Gastroesophageal sphincter (tissue), 4 donors: ENCODE results near the gene WTAP. TPM values are rescaled to one million over a fixed set of nuclear protein-coding genes. Genes with fewer than 3 reads are reported as not detected.
"Not testable (repeated sequence)": the region's sequence is repeated elsewhere in the genome, so short reads cannot be mapped to it uniquely, and the experiment has no call there.

ENCODE experiments used
- ATAC-seq: fragments of 150-250 bp; one replicate; pipeline ENCODE4 v1.9.1; 2016; ENCODE audit warnings: mild to moderate bottlenecking, moderate library complexity
- H3K27ac ChIP-seq, 4 donors: fragments of 200-600 bp; sonication (generic) in 3 of 4; 1 replicate in 3 of 4; 2 replicates in 1 of 4; pipeline ENCODE4 v1.5.1; 2016 to 2019
- H3K27me3 ChIP-seq: fragments of 200-600 bp; sonication (generic); one replicate; pipeline ENCODE4 v1.5.1; 2019
- H3K36me3 ChIP-seq, 2 donors: fragments of 200-600 bp; sonication (generic); one replicate each; pipeline ENCODE4 v1.5.1; 2019; ENCODE audit warnings: control low read depth in 1 of 2
- H3K4me1 ChIP-seq, 3 donors: fragments of 200-600 bp; sonication (generic); 1 replicate in 2 of 3; 2 replicates in 1 of 3; pipeline ENCODE4 v1.5.1; 2016 to 2019; ENCODE audit warnings: control low read depth in 2 of 3
- H3K4me3 ChIP-seq, 2 donors: fragments of 200-600 bp; sonication (generic); one replicate each; pipeline ENCODE4 v1.5.1; 2019; ENCODE audit warnings: mild to moderate bottlenecking in 1 of 2, moderate library complexity in 1 of 2
- H3K9me3 ChIP-seq, 3 donors: fragments of 200-600 bp; sonication (generic); one replicate each; pipeline ENCODE4 v1.5.1; 2017 to 2019; ENCODE audit warnings: control low read depth in 2 of 3
- EP300 ChIP-seq: sonication (generic); formaldehyde crosslinking; IDR thresholded peaks from one replicate; pipeline ENCODE4 v1.6.1; 2017; ENCODE audit warnings: antibody characterized with exemption, mild to moderate bottlenecking
- POLR2A ChIP-seq, 2 donors: fragments of 450-650 bp; IDR thresholded peaks; one replicate each; pipeline ENCODE4 v1.6.1; 2017; ENCODE audit warnings: antibody characterized with exemption in 2 of 2, mild to moderate bottlenecking in 2 of 2, moderate library complexity in 1 of 2
- POLR2AphosphoS5 ChIP-seq: sonication (generic); formaldehyde crosslinking; IDR thresholded peaks from one replicate; pipeline ENCODE4 v1.6.1; 2017; ENCODE audit warnings: antibody characterized with exemption
- WGBS, 2 donors: methylation state at CpG; one replicate each; pipeline ENCODE4 v1.1.5; 2018; ENCODE audit warnings: low coverage in 1 of 2; 5-methylcytosine and 5-hydroxymethylcytosine counted together
- total RNA-seq, 4 donors: library from RNA; depleted of rRNA; stranded (reverse); fragments of >200 nt; gene quantifications; one replicate each; pipeline ENCODE4 v1.1.0, GENCODE V29; 2016
- TF ChIP-seq, protein P1 (sequence below), 4 experiments: fragments of 200-600 bp in 2 of 4; fragments of 450-650 bp in 2 of 4; sonication (generic) in 1 of 4; IDR thresholded peaks; one replicate each; pipeline ENCODE4 v1.5.1; 2017 to 2019; ENCODE audit warnings: antibody characterized with exemption in 4 of 4, mild to moderate bottlenecking in 2 of 4, moderate library complexity in 2 of 4

The WTAP gene
- total RNA-seq, 4 donors from 2014 or later = 52.1 to 123 (median 79.9) TPM

DNA sequence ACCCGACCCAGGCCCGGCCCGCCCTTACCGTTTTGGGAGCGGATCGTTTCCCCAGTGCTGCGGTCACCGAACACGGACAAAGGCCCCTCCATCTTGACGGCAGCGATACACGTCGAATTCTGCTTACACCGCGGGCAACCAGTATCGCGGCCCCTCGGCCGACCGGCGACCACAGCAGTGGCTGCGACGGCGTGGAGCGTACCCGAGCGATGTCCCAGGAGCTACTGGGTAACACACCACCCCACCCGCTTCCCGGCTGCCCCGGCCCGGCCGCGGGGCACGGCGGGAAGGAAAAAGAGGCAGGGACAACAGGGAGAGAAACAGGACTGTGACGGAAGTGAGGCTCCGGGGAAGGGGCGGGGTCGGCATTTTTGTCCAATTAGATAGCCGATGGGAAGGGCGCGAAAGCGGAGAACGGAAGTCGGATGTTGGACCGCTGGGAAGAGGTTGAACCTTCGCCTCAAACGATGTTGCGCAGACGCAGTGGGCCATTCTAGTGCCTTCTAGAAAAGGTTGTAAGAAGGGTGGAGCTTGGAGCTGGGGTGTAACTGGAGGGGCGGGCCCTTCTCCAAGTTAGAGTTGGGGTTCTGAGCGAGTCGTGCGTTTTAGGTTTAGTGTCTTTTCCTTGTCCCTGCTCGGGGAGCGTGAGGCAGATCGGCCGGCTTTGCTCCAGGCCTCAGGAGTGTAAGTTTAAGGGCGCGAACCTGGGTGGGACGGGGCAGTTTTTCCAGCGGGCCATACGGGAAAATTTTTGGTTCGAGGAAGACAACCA lies 62.3 kb downstream of the WTAP start, which contains the start of gene TCP1:
Gene TCP1 (minus strand): TSS at position 226 of the 772 bp plus-strand sequence. CDS start 134 bp downstream, at position 92.
- Histone ChIP-seq H3K9me3 (no peaks in the 10 kb centered on the region), H3K36me3 (peaks cover 0 to 53% of the 10 kb centered on the region in 2 donors), H3K4me3 (peak within 1 kb of the TSS; percentile 78 to 100), H3K4me1 (peaks cover 3 to 75% (median 31%) of the 10 kb centered on the region in 3 donors), H3K27me3 (no peaks in the 10 kb centered on the region), H3K27ac (peak within 1 kb of the TSS; percentile 92 to 99 (median 98))
- TF ChIP-seq EP300 (no peak), POLR2A (IDR thresholded peaks at IDR 0.05) (peak; percentile 94 to 95), POLR2AphosphoS5 (peak; percentile 97)
- TF ChIP-seq, protein P1, sequence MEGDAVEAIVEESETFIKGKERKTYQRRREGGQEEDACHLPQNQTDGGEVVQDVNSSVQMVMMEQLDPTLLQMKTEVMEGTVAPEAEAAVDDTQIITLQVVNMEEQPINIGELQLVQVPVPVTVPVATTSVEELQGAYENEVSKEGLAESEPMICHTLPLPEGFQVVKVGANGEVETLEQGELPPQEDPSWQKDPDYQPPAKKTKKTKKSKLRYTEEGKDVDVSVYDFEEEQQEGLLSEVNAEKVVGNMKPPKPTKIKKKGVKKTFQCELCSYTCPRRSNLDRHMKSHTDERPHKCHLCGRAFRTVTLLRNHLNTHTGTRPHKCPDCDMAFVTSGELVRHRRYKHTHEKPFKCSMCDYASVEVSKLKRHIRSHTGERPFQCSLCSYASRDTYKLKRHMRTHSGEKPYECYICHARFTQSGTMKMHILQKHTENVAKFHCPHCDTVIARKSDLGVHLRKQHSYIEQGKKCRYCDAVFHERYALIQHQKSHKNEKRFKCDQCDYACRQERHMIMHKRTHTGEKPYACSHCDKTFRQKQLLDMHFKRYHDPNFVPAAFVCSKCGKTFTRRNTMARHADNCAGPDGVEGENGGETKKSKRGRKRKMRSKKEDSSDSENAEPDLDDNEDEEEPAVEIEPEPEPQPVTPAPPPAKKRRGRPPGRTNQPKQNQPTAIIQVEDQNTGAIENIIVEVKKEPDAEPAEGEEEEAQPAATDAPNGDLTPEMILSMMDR (IDR thresholded peaks at IDR 0.05) = no peak
- ATAC-seq = peak; percentile 93
- 0 to 1% methylated on average over 23 to 25 of the region's 64 CpGs for WGBS, 2 donors

DNA sequence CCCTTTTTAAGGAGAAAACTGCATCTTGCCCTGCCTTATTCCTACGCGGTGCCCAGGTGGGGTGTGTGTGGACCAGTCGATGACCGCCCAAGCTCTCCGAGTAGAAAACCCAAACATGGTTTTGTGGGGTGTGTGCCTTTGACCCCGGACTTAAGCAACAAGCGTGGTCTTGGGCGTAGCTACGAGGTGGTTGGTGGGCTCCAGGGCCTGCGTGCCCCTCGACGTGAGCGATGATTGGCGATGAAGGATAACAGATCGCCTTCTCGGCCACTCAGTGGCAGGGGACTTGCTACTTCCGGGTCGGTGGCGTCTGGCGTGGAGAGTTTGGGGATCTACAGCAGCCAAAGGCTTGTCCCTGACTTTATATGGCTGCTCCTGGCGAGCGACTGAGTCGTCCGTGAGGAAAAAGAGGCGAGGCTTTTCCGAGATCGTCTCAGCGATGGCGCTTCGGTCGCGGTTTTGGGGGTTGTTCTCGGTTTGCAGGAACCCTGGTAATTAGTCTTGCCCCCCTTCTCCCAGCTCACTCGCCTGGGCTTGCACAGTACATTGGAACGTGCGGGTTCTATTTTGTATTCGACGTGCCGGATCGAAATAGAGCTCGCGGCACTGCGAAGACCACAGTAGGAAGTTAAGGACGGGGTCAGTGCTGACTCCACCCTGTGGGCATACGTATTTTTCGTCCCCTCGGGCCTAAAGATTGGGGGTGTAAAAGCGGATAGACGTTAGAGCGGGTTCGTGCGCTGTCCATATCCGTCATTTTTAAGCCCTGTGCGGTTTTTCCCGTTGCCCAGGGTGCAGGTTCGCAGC lies 63.0 kb downstream of the WTAP start, which contains the start of gene MRPL18:
Gene MRPL18 (plus strand): TSS at position 319 of the 807 bp plus-strand sequence. CDS start 121 bp downstream, at position 440.
- Histone ChIP-seq H3K4me3 (peak within 1 kb of the TSS; percentile 78 to 100), H3K9me3 (no peaks in the 10 kb centered on the region), H3K36me3 (peaks cover 0 to 50% of the 10 kb centered on the region in 2 donors), H3K27ac (peak within 1 kb of the TSS; percentile 92 to 99 (median 98)), H3K4me1 (peaks cover 3 to 70% (median 31%) of the 10 kb centered on the region in 3 donors), H3K27me3 (no peaks in the 10 kb centered on the region)
- WGBS, 2 donors = 0 to 2% methylated on average over 12 to 16 of the region's 56 CpGs
- TF ChIP-seq EP300 = no peak
- peak; percentile 74 for TF ChIP-seq POLR2AphosphoS5
- peak; percentile 41 to 67 for TF ChIP-seq POLR2A (IDR thresholded peaks at IDR 0.05)
- TF ChIP-seq, protein P1 (IDR thresholded peaks at IDR 0.05) = peak in 1 of 4 experiments; percentile 13
- ATAC-seq = peak; percentile 93

DNA sequence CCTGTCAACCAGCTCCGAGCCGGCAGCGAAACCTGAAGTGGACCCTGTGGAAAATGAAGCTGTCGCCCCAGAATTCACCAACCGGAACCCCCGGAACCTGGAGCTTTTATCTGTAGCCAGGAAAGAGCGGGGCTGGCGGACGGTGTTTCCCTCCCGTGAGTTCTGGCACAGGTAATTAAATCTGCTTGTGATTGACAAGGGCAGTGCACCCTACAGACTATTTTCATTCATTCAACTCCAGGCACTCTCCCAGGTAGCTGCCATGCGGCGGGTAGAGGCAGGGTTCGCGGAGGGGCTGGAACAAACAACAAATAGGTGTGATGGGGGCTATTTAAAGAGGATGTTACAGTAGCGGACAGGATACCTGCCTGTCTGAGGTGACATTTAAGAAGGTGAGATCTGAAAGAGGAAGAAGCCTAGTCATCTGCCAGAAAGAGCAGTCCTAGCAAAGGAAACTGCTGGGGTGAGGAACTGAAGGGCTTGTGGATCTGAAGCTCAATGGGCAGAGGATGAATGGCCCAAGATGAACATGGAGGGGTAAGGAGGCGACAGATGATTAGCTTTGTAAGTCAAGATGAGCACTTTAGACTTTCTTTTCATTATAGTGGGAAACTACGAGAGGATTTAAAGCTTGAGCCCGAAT lies 63.8 kb downstream of the WTAP start:
- peaks cover 0 to 49% of the 10 kb centered on the region in 2 donors for H3K36me3 ChIP-seq
- no peak for TF ChIP-seq EP300
- TF ChIP-seq, protein P1 (IDR thresholded peaks at IDR 0.05) = no peak
- WGBS, 2 donors = 6 to 30% methylated on average over 7 to 11 of the region's 18 CpGs
- peak overlapping the region; percentile 92 to 99 (median 98) for H3K27ac ChIP-seq
- H3K27me3 ChIP-seq = no peaks in the 10 kb centered on the region
- no peak for ATAC-seq
- no peaks in the 10 kb centered on the region for H3K9me3 ChIP-seq
- H3K4me3 ChIP-seq = peak overlapping the region; percentile 57 to 100
- peaks cover 3 to 72% (median 31%) of the 10 kb centered on the region in 3 donors for H3K4me1 ChIP-seq

DNA sequence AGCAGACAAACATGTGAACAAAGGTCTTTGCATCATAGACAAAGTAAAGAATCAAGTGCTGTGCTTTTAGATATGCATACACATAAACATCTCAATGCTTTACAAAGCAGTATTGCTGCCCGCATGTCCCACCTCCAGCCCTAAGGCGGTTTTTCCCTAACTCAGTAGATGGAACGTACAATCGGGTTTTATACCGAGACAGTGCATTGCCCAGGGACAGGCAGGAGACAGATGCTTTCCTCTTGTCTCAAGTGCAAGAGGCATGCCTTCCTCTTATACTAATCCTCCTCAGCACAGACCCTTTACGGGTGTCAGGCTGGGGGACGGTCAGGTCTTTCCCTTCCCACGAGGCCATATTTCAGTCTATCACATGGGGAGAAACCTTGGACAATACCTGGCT lies 67.7 kb downstream of the WTAP start:
- Histone ChIP-seq H3K36me3 (peaks cover 0 to 71% of the 10 kb centered on the region in 2 donors), H3K4me1 (peaks cover 3 to 53% (median 17%) of the 10 kb centered on the region in 3 donors)
- not testable (repeated sequence) for H3K27me3 ChIP-seq, H3K4me3 ChIP-seq, H3K9me3 ChIP-seq, H3K27ac ChIP-seq, ATAC-seq
- WGBS, 2 donors = 58 to 71% methylated on average over 4 to 6 of the region's 8 CpGs

DNA sequence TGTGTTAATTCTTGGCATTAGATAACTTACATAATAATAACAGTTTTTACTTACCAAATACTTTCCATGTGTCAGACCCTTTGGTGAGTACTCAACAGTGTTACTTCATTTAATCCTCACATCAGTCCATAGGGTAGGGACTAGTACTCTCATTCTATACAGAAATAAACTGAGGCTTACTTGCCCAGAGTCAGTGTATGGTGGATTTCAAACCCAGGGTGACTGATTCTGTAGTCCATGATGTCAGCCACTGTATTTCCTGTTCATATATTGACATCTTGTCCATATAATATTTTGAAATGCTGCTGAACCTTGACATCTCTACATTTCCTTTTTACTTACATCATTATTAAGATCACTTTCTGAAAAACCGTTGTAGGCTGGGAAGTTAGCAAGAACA lies 70.2 kb downstream of the WTAP start:
- Histone ChIP-seq H3K9me3 (no peaks in the 10 kb centered on the region), H3K27me3 (no peaks in the 10 kb centered on the region), H3K4me3 (no peak overlapping the region), H3K4me1 (peaks cover 0 to 33% (median 3%) of the 10 kb centered on the region in 3 donors), H3K27ac (no peak overlapping the region), H3K36me3 (peaks cover 0 to 75% of the 10 kb centered on the region in 2 donors)
- 29 to 33% methylated on average over 1 of the region's 1 CpG for WGBS, 2 donors
- ATAC-seq = no peak
- TF ChIP-seq EP300 (no peak), POLR2A (IDR thresholded peaks at IDR 0.05) (no peak), POLR2AphosphoS5 (no peak)
- TF ChIP-seq, protein P1 (IDR thresholded peaks at IDR 0.05) = no peak
